ENCODE results near the gene STRIP2. TPM values are rescaled to one million over a fixed set of nuclear protein-coding genes. Genes with fewer than 3 reads are reported as not detected.
"Not testable (repeated sequence)": the region's sequence is repeated elsewhere in the genome, so short reads cannot be mapped to it uniquely, and the experiment has no call there.

Gene STRIP2
- total RNA-seq, 1 donor from 2014 or later = 6.5 TPM

DNA sequence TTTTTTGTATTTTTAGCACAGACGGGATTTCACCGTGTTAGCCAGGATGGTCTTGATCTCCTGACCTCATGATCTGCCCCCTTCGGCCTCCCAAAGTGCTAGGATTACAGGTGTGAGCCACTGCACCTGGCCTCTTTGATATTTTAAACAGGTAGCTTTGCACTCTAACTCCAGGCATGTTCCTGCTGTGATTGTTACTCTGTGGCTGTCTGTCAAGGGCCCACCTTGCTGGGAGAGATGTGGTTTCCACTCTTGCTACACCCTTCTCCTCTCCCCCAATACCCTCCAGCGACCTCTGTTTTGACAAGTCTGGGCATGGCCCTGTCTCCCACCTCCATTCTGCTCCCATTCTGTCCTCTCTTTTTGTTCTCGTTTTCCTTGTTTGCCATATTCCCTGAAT, 85.2 kb downstream of the STRIP2 start:
- Mint-ChIP-seq H3K4me1 (ENCODE audit: low read depth) (no peaks in the 10 kb centered on the region), H3K36me3 (ENCODE audit: insufficient read depth) (no peaks in the 10 kb centered on the region), H3K27ac (no peak overlapping the region), H3K27me3 (peaks cover 34% of the 10 kb centered on the region), H3K9me3 (ENCODE audit: low read depth) (no peaks in the 10 kb centered on the region), H3K4me3 (ENCODE audit: low read depth) (no peak overlapping the region)
- DNase-seq (ENCODE audit: low spot score, unreplicated experiment) = no peak
- TF ChIP-seq CTCF (IDR thresholded peaks at IDR 0.05; ENCODE audit: unreplicated experiment) = no peak

- no peak overlapping the region for H3K27ac Mint-ChIP-seq
- no peak overlapping the region for H3K4me3 Mint-ChIP-seq (ENCODE audit: low read depth)
- H3K4me1 Mint-ChIP-seq (ENCODE audit: low read depth) = no peaks in the 10 kb centered on the region
- peak; percentile 31 for DNase-seq (ENCODE audit: low spot score, unreplicated experiment)
- H3K9me3 Mint-ChIP-seq (ENCODE audit: low read depth) = no peaks in the 10 kb centered on the region
- no peaks in the 10 kb centered on the region for H3K36me3 Mint-ChIP-seq (ENCODE audit: insufficient read depth)
- TF ChIP-seq CTCF (IDR thresholded peaks at IDR 0.05; ENCODE audit: unreplicated experiment) = no peak
- peaks cover 43% of the 10 kb centered on the region for H3K27me3 Mint-ChIP-seq
Observed at GRCh38 chr7:129522088-129522970, 88.1 kb downstream of the STRIP2 start.

DNA sequence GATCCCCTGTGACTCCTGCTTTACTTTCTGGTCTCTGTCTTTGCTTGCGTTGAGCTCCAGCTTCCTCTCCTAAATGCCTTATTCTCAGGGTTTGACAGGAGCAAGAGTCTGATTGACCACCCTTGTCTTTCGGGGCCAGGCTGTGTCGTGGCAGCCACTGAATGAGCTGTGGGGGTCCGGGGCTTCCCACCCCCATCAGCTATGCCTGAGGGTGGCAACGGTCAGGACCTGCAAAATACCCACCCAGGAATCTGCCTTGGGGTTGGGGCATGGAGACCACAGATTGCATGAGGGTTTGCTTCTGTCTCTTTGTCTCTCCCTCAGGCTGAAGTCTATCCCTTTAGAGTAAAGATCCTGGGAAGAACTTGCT, 88.7 kb downstream of the STRIP2 start:
- H3K36me3 Mint-ChIP-seq (ENCODE audit: insufficient read depth) = no peaks in the 10 kb centered on the region
- H3K27me3 Mint-ChIP-seq = peaks cover 40% of the 10 kb centered on the region
- no peak for TF ChIP-seq CTCF (IDR thresholded peaks at IDR 0.05; ENCODE audit: unreplicated experiment)
- H3K9me3 Mint-ChIP-seq (ENCODE audit: low read depth) = no peaks in the 10 kb centered on the region
- H3K4me3 Mint-ChIP-seq (ENCODE audit: low read depth) = no peak overlapping the region
- no peak overlapping the region for H3K27ac Mint-ChIP-seq
- no peaks in the 10 kb centered on the region for H3K4me1 Mint-ChIP-seq (ENCODE audit: low read depth)
- no peak for DNase-seq (ENCODE audit: low spot score, unreplicated experiment)

GRCh38 chr7:129523924-129524323, 89.7 kb downstream of the STRIP2 start:
- no peak for TF ChIP-seq CTCF (IDR thresholded peaks at IDR 0.05; ENCODE audit: unreplicated experiment)
- no peak overlapping the region for H3K27ac Mint-ChIP-seq
- H3K36me3 Mint-ChIP-seq (ENCODE audit: insufficient read depth) = no peaks in the 10 kb centered on the region
- no peak for DNase-seq (ENCODE audit: low spot score, unreplicated experiment)
- no peaks in the 10 kb centered on the region for H3K9me3 Mint-ChIP-seq (ENCODE audit: low read depth)
- H3K4me3 Mint-ChIP-seq (ENCODE audit: low read depth) = no peak overlapping the region
- peaks cover 38% of the 10 kb centered on the region for H3K27me3 Mint-ChIP-seq
- no peaks in the 10 kb centered on the region for H3K4me1 Mint-ChIP-seq (ENCODE audit: low read depth)

DNA sequence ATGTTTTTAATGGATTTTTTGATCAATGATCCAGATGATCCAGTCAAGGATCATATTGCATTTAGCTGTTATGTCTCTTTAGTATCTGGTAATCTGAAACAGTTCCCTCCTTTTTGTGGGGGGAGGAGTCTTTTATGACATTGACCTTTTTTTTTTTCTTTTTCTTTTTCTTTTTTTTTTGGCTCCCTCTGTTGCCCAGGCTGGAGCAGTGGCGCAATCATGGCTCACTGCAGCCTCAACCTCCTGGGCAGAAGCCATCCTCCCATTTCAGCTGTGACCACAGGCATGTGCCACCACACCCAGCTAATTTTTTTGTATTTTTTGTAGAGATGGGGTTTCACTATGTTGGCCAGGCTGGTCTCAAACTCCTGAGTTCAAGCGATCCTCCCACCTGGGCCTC, 90.2 kb downstream of the STRIP2 start:
- H3K9me3 Mint-ChIP-seq (ENCODE audit: low read depth); H3K4me1 Mint-ChIP-seq (ENCODE audit: low read depth); H3K4me3 Mint-ChIP-seq (ENCODE audit: low read depth); DNase-seq (ENCODE audit: low spot score, unreplicated experiment); H3K36me3 Mint-ChIP-seq (ENCODE audit: insufficient read depth); H3K27ac Mint-ChIP-seq: not testable (repeated sequence)
- H3K27me3 Mint-ChIP-seq = peaks cover 38% of the 10 kb centered on the region
